Activated T-cell treated with anti-CD3 and anti-CD28 coated beads for 1 hour (primary cell): Measurements from ENCODE around the gene NAP1L4.

Experiments used
- DNase-seq: peaks from one replicate; pipeline ENCODE4 v3.0.0-alpha.2; 2020; ENCODE audit warnings: low read depth

The NAP1L4 gene

GRCh38 chr11:2992997-2993325 is 832 bp upstream of the NAP1L4 start:
- DNase-seq, result no peak

GRCh38 chr11:2991452-2992233 is 486 bp downstream of the NAP1L4 start:
- no peak for DNase-seq

- DNase-seq, result no peak
These were observed 1.3 kb downstream of the NAP1L4 start for GRCh38 chr11:2990617-2991451.

GRCh38 chr11:2989551-2989950 is 2.6 kb downstream of the NAP1L4 start:
- no peak for DNase-seq

GRCh38 chr11:2989006-2989405 is 3.1 kb downstream of the NAP1L4 start:
- no peak for DNase-seq

- DNase-seq, result peak; percentile 24
These were observed 4.0 kb downstream of the NAP1L4 start for GRCh38 chr11:2987881-2988861.

GRCh38 chr11:2983908-2984307 is 8.2 kb downstream of the NAP1L4 start:
- no peak for DNase-seq

- DNase-seq, result no peak
These were observed 9.9 kb downstream of the NAP1L4 start for GRCh38 chr11:2982214-2982613.

GRCh38 chr11:2981130-2981529 is 11.0 kb downstream of the NAP1L4 start:
- no peak for DNase-seq

- no peak for DNase-seq
These were observed 11.8 kb downstream of the NAP1L4 start for GRCh38 chr11:2980168-2980840.

- no peak for DNase-seq
These were observed 15.0 kb downstream of the NAP1L4 start for GRCh38 chr11:2977113-2977512.

- DNase-seq, result no peak
These were observed 15.7 kb downstream of the NAP1L4 start for GRCh38 chr11:2976294-2977063.

- peak; percentile 39 for DNase-seq
These were observed 16.5 kb downstream of the NAP1L4 start for GRCh38 chr11:2975594-2975993.

GRCh38 chr11:2974272-2974671 is 17.9 kb downstream of the NAP1L4 start:
- DNase-seq, result no peak

GRCh38 chr11:2968341-2968900 is 23.7 kb downstream of the NAP1L4 start:
- no peak for DNase-seq

GRCh38 chr11:2964782-2965181 is 27.3 kb downstream of the NAP1L4 start:
- no peak for DNase-seq

GRCh38 chr11:2963761-2964160 is 28.4 kb downstream of the NAP1L4 start:
- DNase-seq, result no peak

- no peak for DNase-seq
These were observed 28.9 kb downstream of the NAP1L4 start for GRCh38 chr11:2963112-2963754.

GRCh38 chr11:2961080-2961479 is 31.0 kb downstream of the NAP1L4 start:
- DNase-seq, result no peak

GRCh38 chr11:2960139-2960538 is 32.0 kb downstream of the NAP1L4 start:
- no peak for DNase-seq
